HG03354 (cell line): Measurements from ENCODE around the gene ENO4.

Experiments
- ATAC-seq: cut with Tn5 transposase; IDR thresholded peaks from one replicate; pipeline ENCODE4 v1.9.1; 2021; ENCODE audit warnings: mild to moderate bottlenecking; ENCODE audit not compliant: unreplicated experiment, poor library complexity, severe bottlenecking

ENO4 gene

DNA sequence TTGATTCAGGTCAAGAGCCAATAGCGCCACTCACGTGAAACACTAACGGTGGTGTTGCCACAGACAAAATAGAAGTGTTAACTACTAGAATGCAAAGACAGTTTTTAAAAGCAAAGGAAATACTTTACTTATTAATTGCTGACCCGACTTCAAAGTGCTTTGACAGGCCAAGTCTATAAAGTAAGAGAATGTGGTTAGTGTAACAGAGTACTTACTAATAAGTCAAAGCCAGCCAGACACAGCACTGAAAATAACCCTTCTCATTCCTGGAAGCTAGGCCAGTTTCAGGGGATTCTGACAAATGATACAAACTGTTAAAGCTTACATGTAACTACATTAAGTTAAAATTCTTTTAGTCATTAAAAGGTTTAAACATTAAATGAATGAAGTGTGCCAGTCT lies 50.3 kb downstream of the ENO4 start:
- ATAC-seq = no peak

DNA sequence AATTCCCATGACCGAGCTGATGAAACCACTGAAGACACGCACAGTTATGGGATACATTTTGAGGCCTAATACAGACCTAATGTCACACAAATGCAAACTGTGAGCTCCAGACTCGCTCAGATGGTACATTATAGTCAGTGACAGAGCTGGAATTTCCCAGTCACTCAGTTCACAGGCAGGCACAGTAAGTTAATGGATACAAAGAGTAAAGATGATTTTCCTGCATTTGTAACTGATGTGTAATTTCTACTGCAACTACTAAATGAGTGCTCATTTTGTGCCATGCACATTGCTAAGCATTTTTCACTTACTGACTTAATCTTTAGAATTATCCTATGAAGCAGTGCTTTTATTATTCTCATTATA lies 56.5 kb downstream of the ENO4 start:
- ATAC-seq = no peak

DNA sequence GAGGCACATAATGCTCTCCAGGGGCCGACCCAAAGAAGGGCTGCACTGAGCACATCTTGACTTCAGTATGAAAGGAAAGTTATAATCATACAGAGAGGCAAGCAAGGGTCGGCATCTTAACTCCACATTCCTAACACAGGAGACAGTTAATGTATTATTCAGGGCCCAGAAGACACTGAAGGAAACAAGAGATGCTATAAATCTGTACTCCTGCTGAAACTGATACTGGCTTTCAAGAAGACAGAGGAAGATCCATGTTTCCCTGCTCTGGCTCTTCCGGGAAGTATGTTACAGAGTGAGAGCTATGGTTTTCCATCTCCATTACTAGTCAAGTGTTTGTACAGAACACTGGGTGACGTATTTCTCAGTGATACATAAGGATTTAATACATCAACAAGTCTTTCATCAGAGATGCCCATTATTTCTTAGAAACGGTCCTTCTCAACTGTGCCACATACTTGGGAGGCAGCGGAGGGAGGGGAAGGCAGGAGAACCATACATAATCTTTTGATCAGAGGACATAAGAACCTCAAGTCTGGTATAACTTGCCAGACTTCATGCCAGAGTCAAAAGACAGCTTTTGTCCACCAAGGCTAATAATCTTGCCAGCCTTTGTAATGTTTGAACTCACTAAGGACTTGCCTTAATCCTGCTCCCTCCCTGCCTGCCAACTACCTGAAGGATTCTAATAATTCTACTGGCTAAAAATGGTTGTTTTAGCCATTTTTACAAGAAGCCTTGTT lies 58.1 kb downstream of the ENO4 start:
- no peak for ATAC-seq

DNA sequence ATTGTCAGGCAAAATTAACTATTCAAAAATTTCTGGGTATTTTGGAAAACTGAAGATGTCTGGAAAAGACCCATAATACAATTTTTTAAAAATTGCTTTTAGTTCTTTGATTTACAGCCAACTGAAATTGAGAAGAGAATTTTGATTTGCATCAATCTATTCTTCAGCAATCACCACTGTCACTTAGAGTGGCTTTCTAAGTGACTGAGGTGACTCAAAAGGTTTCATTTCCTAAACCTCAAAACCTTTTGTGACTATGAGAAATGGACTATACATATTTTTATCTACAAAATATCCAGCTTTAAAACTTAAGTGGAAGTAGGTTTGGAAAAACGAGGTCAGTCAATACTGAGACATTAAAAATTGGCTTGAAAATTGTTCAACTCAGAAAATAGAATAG lies 60.0 kb downstream of the ENO4 start:
- no peak for ATAC-seq

DNA sequence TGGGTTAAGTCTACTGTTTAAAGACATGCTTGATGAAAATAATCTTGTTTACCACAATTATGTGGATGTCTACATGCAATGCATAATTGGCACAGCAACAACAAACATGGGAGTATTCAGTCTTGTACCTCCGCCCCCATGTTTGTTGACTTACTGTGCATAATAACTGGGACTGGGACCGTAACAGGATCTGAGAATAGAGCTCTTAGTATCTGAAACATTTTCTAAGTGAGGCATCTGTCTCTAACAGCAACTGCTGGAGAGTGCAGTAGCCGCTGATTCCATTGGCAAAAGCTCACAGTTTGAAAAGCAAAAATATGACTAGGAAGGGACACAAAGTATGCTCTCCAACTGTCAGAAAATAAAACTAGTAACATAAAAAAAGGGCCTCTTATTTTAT lies 61.6 kb downstream of the ENO4 start:
- no peak for ATAC-seq

DNA sequence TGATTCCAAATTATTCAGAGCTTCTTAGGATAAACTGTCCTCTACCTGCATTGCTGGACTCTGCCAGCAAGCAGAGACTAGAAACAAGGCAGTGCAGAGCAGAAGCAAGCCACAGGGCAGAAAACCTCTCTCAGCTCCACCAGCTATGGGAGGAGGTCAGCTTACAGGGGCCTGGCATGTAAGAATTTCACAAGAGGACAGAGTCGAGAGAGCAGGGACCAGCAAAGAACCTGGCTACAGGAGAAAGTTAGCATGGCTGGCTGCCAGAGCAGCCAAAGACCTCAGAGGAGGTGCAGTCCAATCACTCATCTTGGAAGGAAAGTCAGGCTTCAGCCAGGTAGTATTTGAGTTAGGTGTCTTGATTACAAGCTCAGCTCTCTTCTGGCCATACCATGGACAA lies 62.9 kb downstream of the ENO4 start:
- no peak for ATAC-seq

DNA sequence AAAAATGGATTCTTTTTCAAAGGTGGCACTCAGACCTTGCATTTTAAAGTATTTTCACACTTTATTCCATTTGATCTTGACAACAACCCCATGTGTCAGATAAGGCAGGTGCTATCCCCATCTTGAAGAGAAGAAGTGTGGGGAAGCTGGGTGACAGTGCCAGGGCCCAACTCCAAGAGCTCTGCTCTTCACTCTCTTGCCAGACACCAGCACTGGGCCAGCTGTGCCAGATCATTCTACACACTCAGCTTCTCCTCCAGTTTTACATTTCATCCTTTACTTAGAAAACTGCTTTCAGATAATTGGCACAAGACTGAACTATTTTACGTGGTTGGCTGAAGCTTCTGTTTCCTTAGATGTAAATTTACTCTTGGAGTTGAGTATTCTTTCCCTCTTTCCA lies 64.4 kb downstream of the ENO4 start:
- ATAC-seq = no peak

DNA sequence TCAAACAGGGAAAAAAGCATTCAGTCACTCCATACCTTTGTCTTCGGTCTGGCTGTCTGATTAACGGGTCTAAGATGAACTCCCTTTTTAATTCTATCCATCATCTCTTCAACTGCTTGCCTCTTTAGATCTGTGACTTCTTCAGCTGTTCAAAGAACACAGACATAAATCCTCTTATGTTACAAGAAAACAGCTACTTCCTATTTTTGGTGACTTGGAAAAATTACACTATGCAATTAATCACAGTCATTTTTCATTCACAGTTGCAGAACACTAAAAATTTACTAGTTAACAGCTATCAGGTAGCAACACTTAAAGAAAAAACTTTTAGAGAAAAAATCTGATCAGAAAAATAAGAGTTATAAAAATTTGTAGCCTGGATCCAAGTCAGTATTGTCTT lies 66.0 kb downstream of the ENO4 start:
- ATAC-seq = no peak

DNA sequence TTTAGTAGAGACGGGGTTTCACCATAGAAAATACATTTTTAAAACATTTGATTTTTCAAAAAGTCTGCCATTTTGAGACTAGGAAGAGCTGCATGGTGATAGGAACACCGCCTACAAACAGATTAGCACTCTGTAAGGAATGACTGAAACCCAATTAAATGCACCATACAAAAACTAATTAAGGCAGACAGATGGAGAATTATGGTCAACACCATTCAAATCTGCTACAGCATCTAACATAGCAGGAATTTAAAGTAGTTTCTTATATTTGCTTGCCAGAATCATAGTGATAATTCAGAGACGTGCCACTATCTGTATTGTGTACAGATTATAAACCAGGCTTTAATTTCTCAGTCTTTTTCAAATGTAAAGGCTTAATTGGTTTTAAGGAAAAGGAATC lies 68.2 kb downstream of the ENO4 start:
- ATAC-seq = no peak

DNA sequence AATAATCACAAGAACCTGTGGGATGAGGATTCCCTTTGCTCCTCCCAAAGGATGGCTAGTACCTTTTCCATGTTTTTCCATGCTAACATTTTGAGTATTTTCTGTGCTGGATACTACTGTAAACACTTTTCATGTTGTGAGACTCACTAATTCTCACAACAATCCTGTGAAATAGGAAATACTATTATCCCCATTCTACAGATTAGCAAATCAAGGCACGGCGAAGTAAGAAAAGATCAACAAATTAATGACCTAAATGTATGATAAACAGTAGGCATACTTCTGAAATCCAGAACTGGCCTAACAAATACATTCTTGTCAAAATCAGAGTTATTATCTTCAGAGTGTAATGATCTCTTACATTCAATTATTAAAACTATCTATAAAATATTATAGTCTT lies 69.3 kb downstream of the ENO4 start:
- ATAC-seq = no peak

DNA sequence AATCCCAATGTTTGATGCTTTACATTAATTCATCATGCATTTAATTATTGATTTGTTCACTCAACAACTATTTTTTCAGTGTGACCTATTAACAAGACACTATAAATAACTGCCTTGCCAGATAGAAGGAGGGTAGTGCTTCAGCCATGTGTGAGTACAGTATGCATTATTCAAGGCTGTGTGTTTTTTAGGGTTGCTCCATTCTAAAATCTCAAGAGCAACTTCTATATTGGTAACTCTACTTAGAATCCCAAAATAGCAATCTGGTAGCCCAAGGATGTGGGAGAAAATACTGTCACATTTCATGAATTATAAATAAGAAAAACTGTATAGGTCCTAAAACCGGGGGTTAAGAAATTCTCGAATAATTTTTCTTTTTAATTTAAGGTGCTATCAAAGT lies 69.9 kb downstream of the ENO4 start:
- no peak for ATAC-seq

DNA sequence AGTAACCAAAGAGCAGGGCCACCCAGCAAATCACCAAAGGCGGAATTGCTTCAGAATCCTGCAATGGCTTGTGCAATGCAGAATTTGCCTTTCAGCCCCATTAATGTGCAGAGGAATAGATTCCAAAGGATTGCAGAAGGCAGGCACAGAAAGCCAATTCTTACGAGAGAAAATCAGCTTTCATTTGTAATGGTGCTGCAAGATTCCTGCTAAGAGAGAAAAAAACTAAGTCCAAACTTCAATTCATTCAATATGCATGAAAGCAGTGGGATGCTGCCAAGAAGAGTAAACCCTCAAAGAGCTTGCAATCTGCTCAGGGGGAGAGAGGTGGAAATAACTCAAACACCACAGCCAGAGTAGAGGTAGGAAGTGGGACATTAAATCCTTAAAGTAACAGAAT lies 70.4 kb downstream of the ENO4 start:
- ATAC-seq = no peak

DNA sequence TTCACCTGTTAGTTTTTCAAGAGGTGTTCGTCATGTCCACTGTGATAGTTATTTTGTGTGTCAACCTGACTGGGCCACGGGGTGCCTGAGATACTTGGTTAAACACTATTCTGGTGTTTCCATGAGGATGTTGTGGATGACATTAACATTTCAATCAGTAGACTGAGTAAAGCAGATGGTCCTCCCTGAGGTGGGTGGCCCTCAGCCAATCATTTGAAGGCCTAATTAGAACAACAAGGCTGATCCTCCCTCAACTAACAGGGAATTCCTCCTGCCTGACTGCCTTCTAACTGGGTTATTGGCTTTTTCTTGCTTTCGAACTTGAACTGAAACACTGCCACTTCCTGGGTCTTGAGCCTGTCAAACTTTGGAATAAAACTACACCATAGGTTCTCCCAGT lies 75.8 kb downstream of the ENO4 start:
- ATAC-seq = no peak

DNA sequence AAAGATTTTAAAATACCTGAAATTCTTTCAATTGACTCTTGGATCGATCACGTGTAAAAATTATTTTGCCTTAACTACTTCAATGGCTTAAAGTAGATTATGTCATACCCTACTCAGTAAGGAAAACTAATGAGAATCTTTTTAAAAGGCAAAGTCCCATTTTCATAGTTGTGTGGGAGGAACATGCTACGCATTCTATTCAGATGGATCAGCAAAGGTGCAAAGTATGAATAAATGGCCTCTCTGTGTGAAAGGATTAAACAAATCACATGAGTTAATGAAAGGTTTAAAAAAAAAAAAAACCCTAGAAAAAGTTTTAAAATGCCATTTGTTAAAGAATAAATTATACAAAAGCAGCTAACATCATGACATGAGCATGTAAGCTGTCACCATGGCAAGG lies 77.1 kb downstream of the ENO4 start:
- ATAC-seq = no peak

DNA sequence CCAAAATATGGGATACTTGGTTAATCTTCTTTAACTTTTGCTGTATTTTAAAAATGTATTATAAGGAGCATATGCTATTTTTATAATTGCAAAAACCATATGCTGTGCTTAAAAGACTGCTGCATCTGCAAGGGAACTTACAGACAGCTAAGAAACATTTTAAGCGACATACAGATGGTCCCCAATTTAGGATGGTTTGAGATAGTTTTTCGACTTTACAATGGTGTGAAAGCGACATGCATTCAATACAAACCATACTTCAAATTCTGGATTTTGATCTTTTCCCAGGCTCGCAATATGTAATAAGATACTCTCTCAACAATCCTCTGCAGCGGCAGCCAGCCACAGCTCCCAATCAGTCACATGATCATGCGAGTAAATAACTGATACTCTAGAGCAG lies 82.5 kb downstream of the ENO4 start:
- ATAC-seq = no peak
